HS-5 (cell line): ENCODE data around the gene ISM1.
"Not testable (repeated sequence)": the region's sequence is repeated elsewhere in the genome, so short reads cannot be mapped to it uniquely, and the experiment has no call there.

Source experiments
- DNase-seq: peaks from one replicate; pipeline ENCODE4 v3.0.0-alpha.2; 2012; ENCODE audit warnings: low read depth

ISM1 gene

DNA sequence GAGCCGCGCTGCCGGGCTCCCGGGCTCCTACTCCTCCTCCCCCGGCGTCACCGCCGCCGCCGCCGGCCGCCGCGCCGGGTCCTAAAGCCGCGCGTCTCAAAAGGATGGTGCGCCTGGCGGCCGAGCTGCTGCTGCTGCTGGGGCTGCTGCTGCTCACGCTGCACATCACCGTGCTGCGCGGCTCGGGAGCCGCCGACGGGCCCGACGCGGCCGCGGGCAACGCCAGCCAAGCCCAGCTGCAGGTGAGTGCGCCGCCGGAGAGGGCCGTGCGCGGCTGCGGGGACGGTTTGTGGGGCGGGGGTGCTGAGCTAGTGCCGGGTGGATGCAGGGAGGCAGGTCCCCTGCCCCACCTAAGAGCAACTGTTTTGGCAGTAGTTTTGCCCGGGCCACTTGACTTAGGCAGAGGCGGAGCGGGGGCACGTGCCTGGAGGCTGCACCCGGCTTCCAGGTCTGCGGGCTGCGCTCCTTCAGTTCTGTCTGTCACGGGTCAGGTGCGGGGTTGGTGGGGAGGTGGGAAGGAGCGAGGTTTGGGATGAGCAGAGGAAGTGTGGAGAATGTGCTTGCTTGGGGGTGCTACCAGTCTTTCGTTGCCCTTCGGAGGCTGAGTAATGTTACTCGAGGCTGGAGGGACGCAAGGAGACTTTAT lies 722 bp downstream of the ISM1 start:
- DNase-seq: no peak

DNA sequence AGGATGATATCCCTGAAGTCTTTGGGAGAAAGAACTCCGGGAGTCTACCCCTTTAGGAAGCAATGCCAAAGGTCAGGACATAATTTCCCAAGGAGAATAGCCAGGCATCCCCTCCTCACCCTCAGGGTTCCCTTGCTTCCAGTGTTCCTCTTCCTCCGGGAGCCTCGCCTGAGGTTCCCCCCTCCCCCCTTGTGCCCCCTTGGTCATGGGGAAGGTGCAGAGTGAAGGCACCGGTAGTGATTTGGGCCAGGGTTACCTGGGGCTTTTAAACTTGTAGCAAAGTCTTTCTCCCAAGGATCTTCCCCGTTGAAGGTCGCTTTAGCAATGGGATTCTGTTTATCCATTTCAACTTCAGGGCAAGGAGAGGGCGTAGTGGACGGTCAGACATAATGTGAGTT lies 1.2 kb downstream of the ISM1 start:
- DNase-seq: no peak

DNA sequence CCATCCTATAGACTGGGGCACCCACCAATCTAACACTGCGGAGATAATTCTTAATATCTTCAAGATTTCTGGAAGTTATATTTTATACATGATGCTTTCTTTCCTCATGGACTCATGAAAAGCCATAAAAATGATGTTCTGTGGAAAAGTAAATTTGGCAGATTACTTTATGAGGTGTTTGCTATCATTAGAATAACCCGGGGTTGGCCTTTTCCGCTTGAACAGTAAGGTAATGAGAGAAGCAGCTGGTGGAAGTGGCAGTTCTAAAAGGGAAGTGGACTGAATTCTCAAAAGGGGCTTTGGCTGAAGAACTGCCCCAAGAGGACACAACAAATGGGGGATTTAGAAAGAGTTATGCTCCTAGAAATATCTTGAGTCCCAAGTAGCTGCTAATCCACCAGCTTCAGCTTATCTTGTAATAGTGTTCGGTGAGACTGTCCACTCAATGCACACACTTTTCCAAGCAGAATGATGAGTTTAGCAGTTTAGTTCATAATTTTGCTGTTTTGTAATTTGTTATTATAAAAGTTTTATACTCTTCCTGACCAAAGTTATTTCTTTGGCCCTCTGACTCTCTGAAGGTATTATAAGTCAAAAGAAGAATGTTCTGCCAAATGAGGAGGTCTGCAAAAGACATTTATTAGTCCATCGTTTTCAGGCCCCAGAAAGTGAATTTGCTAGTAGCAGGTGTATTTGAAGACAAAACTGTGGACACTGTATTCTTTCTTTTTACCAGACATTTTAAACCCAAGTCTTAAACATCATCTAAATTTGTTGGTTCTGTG lies 2.9 kb downstream of the ISM1 start:
- no peak for DNase-seq

DNA sequence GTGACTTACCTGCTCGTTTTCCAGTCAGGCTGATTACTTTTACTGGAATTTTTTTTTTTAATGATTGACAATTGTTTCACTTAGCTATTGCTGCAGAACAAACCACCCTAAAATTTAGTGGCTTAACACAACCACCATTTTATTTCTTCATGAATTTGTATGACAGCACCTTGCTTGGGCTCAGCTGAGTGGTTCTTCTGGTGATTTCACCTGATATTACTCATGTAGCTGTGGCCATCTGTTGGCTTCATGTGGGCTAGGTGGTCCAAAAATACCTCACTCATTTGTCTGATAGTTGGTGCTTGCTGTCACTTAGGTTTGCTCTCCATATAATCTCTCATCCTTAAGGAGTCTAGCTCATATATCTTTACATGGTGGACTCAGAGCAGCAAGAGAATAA lies 5.3 kb downstream of the ISM1 start:
- no peak for DNase-seq

DNA sequence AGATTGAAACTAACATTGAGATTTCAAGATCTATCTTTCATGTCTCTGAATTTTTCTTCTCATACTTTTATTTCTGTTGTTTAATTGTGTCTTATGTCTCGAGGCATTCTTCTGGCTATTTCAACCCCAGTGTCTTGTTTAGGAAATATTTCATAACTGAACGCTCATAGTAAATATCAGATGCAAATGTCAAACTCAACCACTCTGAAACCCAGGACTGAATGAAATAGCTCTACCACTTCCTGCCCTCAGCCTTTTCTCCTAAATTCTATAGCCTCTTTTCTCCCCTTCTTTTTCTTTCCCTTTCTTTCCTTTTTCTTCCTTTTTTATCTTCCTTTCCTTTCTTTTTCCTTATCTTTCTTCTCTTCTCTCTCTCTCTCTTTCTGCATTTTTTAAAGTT lies 7.7 kb downstream of the ISM1 start:
- DNase-seq: no peak

DNA sequence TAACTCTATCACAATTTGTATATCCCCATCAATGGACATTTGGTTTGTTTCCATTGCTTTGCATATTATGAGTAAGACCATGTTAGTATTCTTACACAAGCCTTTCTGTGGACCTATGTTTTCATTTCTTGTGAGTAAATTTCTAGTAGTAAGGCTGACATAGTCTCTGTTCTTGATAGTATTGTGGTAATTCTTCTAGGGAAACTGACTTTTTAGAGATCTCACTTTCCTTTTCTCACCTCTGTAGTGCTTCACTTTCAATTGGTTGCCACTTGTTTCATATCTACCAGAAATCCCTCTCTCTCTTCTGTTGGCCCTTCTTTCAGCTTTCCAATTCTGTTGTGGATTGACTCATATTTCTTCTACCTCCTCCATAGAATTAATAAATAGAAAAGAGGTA lies 8.5 kb downstream of the ISM1 start:
- no peak for DNase-seq

DNA sequence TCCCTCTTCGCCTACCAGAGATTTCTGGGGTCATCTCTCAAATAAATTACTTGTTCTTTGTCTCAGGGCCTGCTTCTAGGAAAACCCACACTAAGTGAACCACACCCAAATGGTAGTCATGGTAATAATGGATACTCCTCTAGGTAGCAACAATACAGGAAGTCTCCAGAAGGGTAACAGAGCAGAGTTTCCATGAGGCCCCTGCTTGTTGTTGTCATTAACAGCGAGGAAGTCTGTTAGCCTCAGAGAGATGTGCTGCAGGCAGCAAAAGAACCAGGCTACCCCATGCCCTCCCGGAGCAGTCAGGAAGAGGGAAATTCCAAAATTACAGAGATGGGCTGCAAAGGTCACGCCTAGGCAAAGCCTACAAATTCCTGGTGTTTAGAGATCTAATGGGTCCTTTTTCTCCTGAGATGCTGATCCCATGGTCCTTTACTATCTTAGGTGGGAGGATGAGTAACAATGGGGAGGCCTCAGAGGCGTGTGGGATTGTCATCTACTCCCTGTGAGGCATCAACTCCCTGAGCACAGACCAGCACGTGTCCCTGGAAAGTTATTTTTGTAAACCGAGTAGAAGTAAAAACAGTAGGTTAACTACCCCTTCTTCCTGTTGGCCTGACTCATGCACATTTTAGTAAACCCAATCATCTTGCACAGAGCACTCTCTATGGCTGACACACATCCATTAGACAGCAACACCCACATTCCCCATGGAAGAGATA lies 10.1 kb downstream of the ISM1 start:
- DNase-seq: peak; percentile 78

DNA sequence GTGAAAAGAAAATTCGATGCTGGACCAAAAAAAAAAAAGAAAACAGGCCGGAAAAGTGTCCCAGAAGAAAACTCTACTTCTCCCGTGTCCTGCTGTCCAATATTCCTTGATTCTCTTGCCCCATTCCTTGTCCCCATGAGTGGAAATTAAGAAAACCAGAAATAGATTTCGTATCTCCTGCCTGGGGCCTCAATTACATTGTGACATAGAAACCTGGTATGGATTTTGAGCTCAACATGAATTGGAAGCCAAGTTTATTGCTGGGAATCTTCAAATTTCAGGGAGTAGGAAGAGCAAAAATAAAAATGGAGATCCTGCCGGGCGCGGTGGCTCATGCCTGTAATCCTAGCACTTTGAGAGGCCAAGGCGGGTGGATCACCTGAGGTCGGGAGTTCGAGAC lies 11.9 kb downstream of the ISM1 start:
- no peak for DNase-seq

DNA sequence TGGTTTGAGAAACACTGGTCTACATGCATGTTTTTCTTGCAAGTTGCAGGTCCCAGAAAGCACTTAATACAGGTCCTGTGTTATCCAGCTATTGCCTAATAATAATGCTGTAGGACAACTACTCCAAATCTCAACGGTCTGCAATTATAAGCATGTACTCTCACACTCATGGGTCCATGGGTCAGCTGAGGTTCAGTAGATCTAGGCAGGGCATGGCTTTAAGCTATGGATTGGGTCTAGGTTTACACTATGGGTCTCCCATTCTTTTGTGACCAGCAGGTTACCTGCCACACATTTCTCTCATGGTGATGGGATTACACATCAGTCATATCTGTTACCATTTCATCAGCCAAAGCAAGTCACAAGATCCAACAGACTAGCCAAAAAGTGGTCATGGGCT lies 13.9 kb downstream of the ISM1 start:
- DNase-seq: no peak

DNA sequence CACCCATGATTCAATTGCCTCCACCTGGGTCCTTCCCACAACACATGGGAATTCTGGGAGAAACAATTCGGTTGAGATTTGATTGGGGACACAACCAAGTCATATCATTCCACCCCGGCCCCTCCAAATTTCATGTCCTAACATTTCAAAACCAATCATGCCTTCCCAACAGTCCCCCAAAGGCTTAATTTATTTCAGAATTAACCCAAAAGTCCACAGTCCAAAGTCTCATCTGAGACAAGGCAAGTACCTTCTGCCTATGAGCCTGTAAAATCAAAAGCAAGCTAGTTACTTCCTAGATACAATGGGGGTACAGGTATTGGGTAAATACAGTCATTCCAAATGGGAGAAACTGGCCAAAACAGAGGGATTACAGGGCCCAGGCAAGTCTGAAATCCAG lies 15.3 kb downstream of the ISM1 start:
- not testable (repeated sequence) for DNase-seq

DNA sequence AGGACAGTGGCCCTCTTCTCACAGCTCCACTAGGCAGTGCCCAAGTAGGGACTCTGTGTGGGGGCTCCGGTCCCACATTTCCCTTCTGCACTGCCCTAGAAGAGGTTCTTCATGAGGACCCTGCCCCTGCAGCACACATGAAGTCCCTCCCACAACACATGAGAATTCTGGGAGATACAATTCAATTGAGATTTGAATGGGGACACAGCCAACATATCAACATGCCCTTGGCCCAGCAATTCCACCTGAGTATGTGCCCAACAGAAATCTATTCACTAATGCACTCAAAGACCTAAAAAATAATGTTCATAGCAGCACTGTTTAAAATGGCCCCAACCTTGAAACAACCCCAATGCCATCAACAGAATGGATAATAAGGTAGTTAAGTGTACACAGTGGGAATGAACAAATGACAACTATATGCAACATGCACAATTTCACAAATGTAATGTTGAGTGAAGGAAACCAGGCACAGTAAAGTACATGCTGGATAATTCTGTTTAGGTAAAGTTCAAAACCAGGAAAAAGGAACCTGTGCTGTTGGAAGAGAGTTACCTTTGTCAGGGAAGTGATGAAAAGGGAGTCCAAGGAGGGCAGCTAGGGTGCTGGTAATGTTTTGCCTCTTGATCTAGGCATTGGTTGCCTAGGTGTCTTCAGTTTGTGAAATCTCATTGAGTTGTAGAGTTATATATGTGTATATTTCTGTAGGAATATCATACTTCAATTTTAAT lies 16.1 kb downstream of the ISM1 start:
- DNase-seq: no peak

DNA sequence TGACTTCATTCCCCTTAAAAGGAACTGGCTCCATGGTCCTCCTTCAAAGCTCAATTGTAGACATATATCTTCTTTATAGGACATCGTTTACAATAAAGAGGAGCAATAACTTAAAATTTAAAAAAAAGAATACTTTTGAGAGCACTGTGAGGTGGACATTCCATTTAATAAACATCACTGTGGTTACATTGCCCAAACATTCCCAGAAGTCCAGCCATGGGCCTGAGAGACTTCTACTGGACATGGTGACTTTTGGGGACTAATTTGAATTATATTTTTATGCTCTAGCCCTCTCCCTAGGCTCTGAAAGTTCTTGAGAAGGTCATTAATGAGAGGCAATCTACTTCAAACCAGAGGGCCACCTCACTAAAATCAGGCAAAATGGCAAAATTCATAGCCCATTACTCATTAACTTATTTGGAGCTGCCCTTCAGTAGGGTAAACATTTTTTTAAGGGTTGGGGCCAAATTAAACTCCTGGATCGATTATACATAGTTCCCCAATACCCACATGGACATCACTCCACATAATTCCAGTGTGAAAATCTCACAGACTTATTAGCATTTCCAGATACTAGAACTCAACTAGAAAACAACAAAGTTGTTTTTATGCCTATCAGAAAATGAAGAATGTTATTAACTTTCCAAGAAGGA lies 17.1 kb downstream of the ISM1 start:
- no peak for DNase-seq

DNA sequence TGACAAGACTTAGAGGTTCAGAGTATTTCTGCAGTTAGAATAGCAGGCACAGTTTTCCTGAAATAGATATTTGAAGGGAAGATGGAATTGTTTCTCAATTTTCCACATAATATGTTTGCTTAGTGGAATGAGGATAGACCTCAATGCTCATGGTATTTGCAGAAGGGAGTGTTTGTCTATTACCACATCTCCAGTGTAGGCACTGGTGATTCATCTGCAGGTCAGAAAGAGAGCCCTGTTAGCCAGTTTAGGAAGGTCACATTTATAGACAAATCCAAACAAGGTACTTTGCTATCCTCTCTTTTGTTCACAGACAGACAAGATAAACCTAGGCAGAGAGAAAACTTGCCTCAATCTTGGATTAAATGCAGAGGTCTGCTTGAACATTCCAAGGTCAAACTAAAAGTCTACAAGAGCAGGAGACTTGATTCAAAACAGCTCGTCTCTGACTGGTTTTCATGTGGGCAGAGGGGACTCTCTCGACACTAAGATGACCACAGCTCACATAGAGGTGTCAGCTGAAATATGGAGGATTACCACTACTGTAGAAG lies 22.8 kb downstream of the ISM1 start:
- no peak for DNase-seq

DNA sequence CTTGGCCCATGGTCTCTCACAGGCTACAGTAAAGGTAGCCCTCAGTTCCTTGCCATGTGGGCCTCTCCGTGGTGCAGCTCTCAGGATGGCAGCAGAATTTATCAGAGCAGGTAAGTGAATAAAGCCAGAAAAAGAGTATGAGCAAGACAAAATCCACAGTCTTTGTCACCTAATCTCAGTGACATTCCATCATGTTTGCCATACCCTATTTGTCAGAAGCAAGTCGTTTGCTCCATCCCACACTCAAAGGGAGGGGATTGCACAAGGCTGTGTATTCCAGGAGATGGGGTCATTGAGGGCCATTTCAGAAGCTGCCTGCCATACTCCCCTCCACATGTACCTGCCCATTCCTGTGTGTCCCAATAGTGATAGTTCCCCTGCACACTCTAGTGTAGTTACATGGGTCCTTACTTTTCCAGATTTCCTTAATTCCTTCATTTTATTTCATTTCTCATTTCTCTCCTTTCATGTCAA lies 24.2 kb downstream of the ISM1 start:
- no peak for DNase-seq

DNA sequence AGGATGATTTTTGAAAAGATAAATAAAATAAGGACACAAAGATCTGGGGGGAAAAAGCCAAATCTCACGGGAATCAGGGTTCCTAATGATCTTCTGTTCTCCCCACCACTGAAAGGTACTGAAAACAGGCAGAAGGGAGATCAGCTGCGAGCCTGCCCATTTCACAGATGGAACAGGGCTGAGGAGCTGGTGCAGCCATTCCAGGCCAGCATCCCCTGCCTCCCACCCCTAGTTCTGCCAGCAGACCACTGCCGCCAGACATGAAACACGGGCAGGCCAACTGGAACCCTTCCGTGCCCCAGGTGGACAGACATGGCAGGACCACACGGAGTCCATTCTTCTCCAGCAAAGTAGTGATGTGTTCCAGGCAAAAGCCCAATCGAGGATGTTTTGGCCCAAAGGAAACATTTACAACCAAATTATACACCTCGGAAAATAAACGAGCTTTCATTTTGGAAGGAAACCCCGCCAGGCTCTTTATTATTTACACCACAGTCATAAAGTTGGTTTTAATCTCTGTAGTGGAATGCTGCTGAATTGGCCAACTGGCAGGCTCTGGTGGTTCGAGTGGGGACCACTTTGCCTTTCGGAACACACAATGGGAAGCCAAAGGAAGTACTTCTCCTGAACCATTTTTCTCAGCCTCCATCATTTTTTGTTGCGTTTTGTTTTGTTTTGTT lies 28.2 kb downstream of the ISM1 start:
- no peak for DNase-seq

DNA sequence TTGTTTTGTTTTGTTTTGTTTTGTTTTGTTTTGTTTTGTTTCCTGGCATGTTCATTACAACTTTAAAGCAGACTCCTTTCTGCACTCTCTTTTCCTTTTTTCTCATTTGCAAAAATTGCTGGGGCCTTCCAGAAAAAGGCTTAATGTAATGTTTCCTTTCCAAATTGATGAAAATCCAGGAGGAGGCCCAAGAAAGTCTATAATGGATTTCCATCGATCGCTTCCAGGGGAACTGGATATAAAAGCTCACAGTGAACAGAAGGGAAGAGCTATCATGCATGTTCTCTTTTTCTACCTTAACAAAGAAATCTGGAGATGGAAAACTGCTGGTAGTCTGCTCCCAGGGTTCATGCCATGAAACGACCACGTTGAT lies 28.7 kb downstream of the ISM1 start:
- DNase-seq: no peak

DNA sequence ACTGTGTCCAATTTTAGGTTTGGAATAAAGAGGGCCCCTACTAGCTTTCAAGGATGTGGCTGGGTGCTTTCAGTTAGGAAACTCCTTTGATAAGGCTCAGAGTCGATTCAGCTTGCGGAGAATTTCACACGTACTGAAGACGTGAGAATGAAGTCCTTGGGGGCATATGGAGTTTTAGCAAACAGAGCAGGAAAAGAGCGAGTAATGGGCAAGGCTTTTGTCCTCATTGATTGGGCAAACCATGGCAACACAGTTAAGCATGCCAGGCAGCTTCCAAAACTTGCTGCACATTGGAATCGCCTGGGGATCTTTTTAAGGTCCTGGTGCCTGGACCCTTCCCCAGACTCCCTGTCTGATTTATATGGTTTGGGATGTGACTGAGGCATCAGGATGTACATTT lies 29.2 kb downstream of the ISM1 start:
- DNase-seq: no peak

DNA sequence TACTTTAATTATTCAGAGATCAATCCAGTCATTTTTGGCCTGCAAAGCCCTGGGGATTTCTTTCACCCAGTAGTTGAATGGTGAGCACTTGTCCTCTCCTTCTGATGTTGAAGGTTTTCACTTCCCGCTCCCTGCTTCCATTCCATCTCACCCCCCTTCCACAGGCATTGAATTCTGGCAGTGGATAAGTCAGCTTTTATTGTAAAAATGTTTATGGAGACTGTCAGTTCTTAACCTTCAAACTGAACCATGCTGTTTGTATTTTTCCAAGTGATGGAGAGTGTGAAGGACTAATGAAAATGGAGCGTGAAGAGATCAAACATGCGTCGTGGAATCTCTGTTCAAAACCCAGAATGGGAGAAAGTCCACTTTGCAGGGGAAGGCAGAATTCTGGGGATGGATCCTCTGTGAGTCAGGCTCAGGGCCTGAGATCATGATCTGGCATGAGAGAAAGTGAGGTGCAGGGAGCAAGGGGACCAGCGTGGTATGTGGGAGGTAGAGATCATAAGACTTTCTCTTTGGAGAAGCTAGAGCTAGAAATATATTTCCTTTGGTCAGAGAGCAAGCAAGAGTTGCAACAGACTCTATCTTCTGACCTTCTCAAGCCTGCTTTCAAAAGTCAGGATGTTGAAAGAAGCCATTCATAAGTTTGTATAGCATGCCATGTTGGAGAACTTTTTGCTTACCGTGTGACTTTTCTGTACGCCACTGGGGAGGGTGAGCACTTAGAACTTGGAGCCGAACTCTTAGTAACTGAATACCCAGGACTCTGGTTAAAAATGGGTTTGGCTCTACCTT lies 30.2 kb downstream of the ISM1 start:
- no peak for DNase-seq

DNA sequence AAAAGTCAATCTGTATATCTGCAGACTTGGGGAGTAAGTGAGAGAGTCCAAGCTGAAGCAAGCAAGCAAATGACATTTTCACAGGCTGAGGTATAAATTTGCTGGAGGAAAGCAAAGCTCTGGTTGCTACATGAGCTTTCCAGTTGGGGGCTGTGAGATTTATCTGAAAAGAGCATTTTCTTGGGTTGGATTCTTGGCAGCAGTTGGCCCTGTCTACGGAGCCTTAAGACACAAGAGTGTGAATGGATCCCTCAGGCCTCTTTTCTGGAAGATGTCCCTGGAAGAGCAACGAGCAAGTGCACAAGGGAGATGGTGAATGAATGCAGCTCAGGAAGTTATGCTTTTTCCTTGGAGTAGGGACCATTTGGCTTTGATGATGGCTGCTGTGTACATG lies 30.8 kb downstream of the ISM1 start:
- no peak for DNase-seq

DNA sequence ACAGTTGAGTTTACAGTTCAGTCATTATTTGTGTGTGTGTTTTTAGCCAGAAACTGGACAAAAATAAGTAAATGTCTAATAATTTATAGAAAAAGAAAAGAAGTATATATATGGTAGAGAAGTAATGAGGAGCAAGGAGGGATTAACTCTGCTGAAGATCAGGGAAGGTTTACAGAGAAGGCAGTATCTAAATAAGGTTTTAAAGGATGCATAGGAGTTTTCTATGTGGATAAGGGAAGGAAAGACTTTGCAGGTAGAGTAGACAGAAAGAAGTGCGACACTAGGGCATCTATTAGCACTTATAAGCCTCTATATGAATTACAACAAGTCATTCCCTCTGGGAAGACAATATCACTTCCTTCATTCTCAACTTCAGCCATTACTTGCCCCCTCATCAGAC lies 34.3 kb downstream of the ISM1 start:
- no peak for DNase-seq
